Astrocyte (in vitro differentiated cells and primary cell): ENCODE measurements around the gene MDFI. TPM values are rescaled to one million over a fixed set of nuclear protein-coding genes. Genes with fewer than 3 reads are reported as not detected.
A peak's percentile ranks its signal among the peaks of the same experiment; 100 is the strongest.

ENCODE experiments used
- DNase-seq: peaks from one replicate; pipeline ENCODE4 v3.0.0-alpha.2; 2010; ENCODE audit warnings: low read depth
- FAIRE-seq: peaks from 2 replicates; lab custom pipeline; 2011; peaks lifted over from hg19 to GRCh38; lab: Jason Lieb, UNC
- H2AFZ ChIP-seq: 2 replicates; pipeline ENCODE4 v1.6.0; 2012; ENCODE audit warnings: low read depth, low read length, inconsistent platforms
- H3K27ac ChIP-seq: 2 replicates; pipeline ENCODE4 v1.5.1; 2011; ENCODE audit warnings: low read depth, low read length, inconsistent platforms
- H3K27me3 ChIP-seq: 2 replicates; pipeline ENCODE4 v1.6.0; 2011; ENCODE audit warnings: low read length, inconsistent platforms; ENCODE audit not compliant: insufficient read depth
- H3K36me3 ChIP-seq: 2 replicates; pipeline ENCODE4 v1.5.1; 2011; ENCODE audit warnings: low read length, inconsistent platforms; ENCODE audit not compliant: insufficient read depth
- H3K4me1 ChIP-seq: 2 replicates; pipeline ENCODE4 v1.5.1; 2011; ENCODE audit warnings: low read length, inconsistent platforms; ENCODE audit not compliant: insufficient read depth
- H3K4me2 ChIP-seq: 2 replicates; pipeline ENCODE4 v1.6.0; 2012; ENCODE audit warnings: low read length, inconsistent platforms
- H3K4me3 ChIP-seq: 2 replicates; pipeline ENCODE4 v1.5.1; 2011; ENCODE audit warnings: low read depth, mild to moderate bottlenecking, low read length, inconsistent platforms; ENCODE audit not compliant: insufficient read depth
- H3K79me2 ChIP-seq: 2 replicates; pipeline ENCODE4 v1.6.0; 2012; ENCODE audit warnings: mild to moderate bottlenecking, low read length, inconsistent platforms; ENCODE audit not compliant: insufficient read depth
- H3K9ac ChIP-seq: 2 replicates; pipeline ENCODE4 v1.6.0; 2012; ENCODE audit warnings: mild to moderate bottlenecking, low read length, inconsistent platforms
- H3K9me3 ChIP-seq: 2 replicates; pipeline ENCODE4 v1.5.1; 2012; ENCODE audit warnings: low read depth, mild to moderate bottlenecking, low read length, inconsistent platforms; ENCODE audit not compliant: insufficient read depth
- H4K20me1 ChIP-seq: 2 replicates; pipeline ENCODE4 v1.6.0; 2012; ENCODE audit warnings: low read length, inconsistent platforms; ENCODE audit not compliant: insufficient read depth
- H3K27ac Mint-ChIP-seq: one replicate; pipeline ENCODE4 v1.8.0; 2021; ENCODE audit warnings: mild to moderate bottlenecking, mixed read lengths; ENCODE audit not compliant: unreplicated experiment
- H3K27me3 Mint-ChIP-seq: one replicate; pipeline ENCODE4 v1.8.0; 2021; ENCODE audit warnings: low read depth, mixed read lengths; ENCODE audit not compliant: unreplicated experiment
- H3K36me3 Mint-ChIP-seq: one replicate; pipeline ENCODE4 v1.8.0; 2021; ENCODE audit warnings: low read depth, mixed read lengths; ENCODE audit not compliant: unreplicated experiment
- H3K4me1 Mint-ChIP-seq: one replicate; pipeline ENCODE4 v1.8.0; 2021; ENCODE audit warnings: low read depth, mixed read lengths; ENCODE audit not compliant: unreplicated experiment
- H3K4me3 Mint-ChIP-seq: one replicate; pipeline ENCODE4 v1.8.0; 2021; ENCODE audit warnings: mild to moderate bottlenecking, moderate library complexity, mixed read lengths; ENCODE audit not compliant: unreplicated experiment
- H3K9me3 Mint-ChIP-seq: one replicate; pipeline ENCODE4 v1.8.0; 2021; ENCODE audit warnings: mild to moderate bottlenecking, mixed read lengths; ENCODE audit not compliant: unreplicated experiment
- EZH2 ChIP-seq: IDR thresholded peaks from 2 replicates; pipeline ENCODE4 v1.6.1; 2012; ENCODE audit warnings: mild to moderate bottlenecking, low read length, inconsistent platforms; ENCODE audit not compliant: insufficient read depth
- total RNA-seq: library from RNA; stranded (reverse); gene quantifications from 2 replicates; pipeline ENCODE4 v1.2.1, GENCODE V29; 2021
- TF ChIP-seq, protein P1 (sequence below): IDR thresholded peaks from 2 replicates; pipeline ENCODE4 v1.5.1; 2011; ENCODE audit warnings: low read depth, mild to moderate bottlenecking, inconsistent platforms, low read length, moderate library complexity; ENCODE audit not compliant: insufficient read depth

The MDFI gene
- total RNA-seq, 1 donor from 2014 or later = 144 TPM

DNA sequence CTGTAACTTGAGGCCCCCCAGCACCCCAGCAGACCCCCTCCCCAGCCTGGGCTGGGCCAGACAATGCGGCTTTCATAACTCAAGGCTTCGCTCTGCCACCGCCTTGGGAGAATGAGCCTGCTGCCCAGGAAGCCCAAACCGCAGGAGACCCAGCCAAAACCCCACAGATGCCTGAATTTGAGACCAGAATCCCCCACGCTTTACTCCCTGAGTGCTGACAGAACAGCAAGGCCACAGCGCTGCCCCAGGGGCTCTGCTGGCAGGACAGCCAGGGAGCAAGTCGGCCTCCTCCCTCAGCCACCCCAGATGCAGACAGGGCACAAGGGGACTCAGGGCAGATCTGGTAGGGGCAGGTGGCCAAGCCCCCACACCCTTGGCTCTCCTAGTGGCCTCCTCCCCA, 2.2 kb downstream of the MDFI start:
- no peaks in the 10 kb centered on the region for H3K27me3 Mint-ChIP-seq
- H3K9ac ChIP-seq = no peak overlapping the region
- DNase-seq (peak; percentile 59), FAIRE-seq (no peak)
- peaks cover 27% of the 10 kb centered on the region for H3K4me1 ChIP-seq
- no peak overlapping the region for H2AFZ ChIP-seq
- H3K9me3 ChIP-seq = no peaks in the 10 kb centered on the region
- H3K36me3 ChIP-seq = no peaks in the 10 kb centered on the region
- H3K9me3 Mint-ChIP-seq = no peaks in the 10 kb centered on the region
- H3K79me2 ChIP-seq = peaks cover 35% of the 10 kb centered on the region
- H4K20me1 ChIP-seq = peaks cover 65% of the 10 kb centered on the region
- H3K4me3 ChIP-seq = no peak overlapping the region
- peak overlapping the region; percentile 98 for H3K4me2 ChIP-seq
- H3K27ac Mint-ChIP-seq = peak overlapping the region; percentile 96
- no peak for TF ChIP-seq EZH2
- TF ChIP-seq, protein P1, sequence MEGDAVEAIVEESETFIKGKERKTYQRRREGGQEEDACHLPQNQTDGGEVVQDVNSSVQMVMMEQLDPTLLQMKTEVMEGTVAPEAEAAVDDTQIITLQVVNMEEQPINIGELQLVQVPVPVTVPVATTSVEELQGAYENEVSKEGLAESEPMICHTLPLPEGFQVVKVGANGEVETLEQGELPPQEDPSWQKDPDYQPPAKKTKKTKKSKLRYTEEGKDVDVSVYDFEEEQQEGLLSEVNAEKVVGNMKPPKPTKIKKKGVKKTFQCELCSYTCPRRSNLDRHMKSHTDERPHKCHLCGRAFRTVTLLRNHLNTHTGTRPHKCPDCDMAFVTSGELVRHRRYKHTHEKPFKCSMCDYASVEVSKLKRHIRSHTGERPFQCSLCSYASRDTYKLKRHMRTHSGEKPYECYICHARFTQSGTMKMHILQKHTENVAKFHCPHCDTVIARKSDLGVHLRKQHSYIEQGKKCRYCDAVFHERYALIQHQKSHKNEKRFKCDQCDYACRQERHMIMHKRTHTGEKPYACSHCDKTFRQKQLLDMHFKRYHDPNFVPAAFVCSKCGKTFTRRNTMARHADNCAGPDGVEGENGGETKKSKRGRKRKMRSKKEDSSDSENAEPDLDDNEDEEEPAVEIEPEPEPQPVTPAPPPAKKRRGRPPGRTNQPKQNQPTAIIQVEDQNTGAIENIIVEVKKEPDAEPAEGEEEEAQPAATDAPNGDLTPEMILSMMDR = no peak
- H3K4me1 Mint-ChIP-seq = peaks cover 59% of the 10 kb centered on the region
- peak overlapping the region; percentile 96 for H3K4me3 Mint-ChIP-seq
- no peaks in the 10 kb centered on the region for H3K27me3 ChIP-seq
- H3K27ac ChIP-seq = no peak overlapping the region
- peaks cover 20% of the 10 kb centered on the region for H3K36me3 Mint-ChIP-seq

GRCh38 chr6:41641352-41641925, 3.2 kb downstream of the MDFI start:
- Mint-ChIP-seq H3K27me3 (no peaks in the 10 kb centered on the region), H3K4me3 (peak overlapping the region; percentile 73), H3K9me3 (no peaks in the 10 kb centered on the region), H3K4me1 (peaks cover 63% of the 10 kb centered on the region), H3K27ac (peak overlapping the region; percentile 58), H3K36me3 (peaks cover 24% of the 10 kb centered on the region)
- no peak overlapping the region for H3K4me2 ChIP-seq
- peaks cover 24% of the 10 kb centered on the region for H3K4me1 ChIP-seq
- no peak overlapping the region for H3K9ac ChIP-seq
- H3K36me3 ChIP-seq = peaks cover 3% of the 10 kb centered on the region
- H3K4me3 ChIP-seq = no peak overlapping the region
- TF ChIP-seq, protein P1 = no peak
- TF ChIP-seq EZH2 = no peak
- H2AFZ ChIP-seq = no peak overlapping the region
- H3K9me3 ChIP-seq = no peaks in the 10 kb centered on the region
- H3K27me3 ChIP-seq = no peaks in the 10 kb centered on the region
- H3K27ac ChIP-seq = no peak overlapping the region
- peaks cover 35% of the 10 kb centered on the region for H3K79me2 ChIP-seq
- DNase-seq = no peak
- peaks cover 75% of the 10 kb centered on the region for H4K20me1 ChIP-seq
- FAIRE-seq = no peak
